Measurements from ENCODE around the gene SYNRG.

Gene SYNRG

GRCh38 chr17:37505333-37505732, 103.9 kb downstream of the SYNRG start:
- no peak for DNase-seq (ENCODE audit: low read depth in 1 of 2, low spot score in 1 of 2)

DNA sequence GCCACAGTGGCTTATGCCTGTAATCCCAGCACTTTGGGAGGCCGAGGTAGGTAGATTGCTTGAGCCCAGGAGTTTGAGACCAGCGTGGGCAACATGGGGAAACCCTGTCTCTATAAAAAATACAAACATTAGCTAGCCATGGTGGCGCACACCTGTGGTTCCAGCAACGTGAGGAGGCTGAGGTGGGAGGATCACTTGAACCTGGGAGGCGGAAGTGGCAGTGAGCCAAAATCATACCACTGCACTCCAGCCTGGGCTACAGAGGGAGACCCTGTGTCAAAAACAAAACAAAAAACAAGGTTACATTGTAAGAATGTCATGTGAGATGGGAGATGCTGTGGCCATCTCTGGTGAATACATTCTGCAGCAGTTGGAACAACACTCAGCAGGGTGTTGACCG, 106.1 kb downstream of the SYNRG start:
- DNase-seq (ENCODE audit: low read depth in 1 of 2, low spot score in 1 of 2) = no peak

GRCh38 chr17:37502009-37502936, 106.9 kb downstream of the SYNRG start:
- no peak for DNase-seq (ENCODE audit: low read depth in 1 of 2, low spot score in 1 of 2)

DNA sequence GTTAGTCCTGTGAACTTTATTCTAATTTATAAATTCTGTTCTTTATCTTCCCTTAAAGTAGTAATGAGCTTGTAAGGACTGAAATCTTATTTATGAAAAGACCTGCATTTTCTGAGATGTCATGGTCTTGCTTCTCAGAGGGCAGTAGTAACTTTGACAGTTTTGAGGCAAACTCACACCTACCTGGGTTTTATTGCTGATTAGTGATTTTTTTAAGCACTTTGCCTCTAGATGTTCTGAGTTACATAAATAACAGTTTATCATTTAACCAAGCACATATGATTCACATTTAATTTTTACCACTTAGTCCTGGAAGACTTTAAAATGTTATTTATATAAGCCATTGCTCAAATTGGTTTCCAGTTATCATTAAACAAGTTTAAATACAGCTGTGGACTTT, 108.8 kb downstream of the SYNRG start:
- no peak for DNase-seq (ENCODE audit: low read depth in 1 of 2, low spot score in 1 of 2)

GRCh38 chr17:37494971-37495370, 114.2 kb downstream of the SYNRG start:
- no peak for DNase-seq (ENCODE audit: low read depth in 1 of 2, low spot score in 1 of 2)

- DNase-seq (ENCODE audit: low read depth in 1 of 2, low spot score in 1 of 2) = no peak
Observed at GRCh38 chr17:37494401-37494831, 114.8 kb downstream of the SYNRG start.

DNA sequence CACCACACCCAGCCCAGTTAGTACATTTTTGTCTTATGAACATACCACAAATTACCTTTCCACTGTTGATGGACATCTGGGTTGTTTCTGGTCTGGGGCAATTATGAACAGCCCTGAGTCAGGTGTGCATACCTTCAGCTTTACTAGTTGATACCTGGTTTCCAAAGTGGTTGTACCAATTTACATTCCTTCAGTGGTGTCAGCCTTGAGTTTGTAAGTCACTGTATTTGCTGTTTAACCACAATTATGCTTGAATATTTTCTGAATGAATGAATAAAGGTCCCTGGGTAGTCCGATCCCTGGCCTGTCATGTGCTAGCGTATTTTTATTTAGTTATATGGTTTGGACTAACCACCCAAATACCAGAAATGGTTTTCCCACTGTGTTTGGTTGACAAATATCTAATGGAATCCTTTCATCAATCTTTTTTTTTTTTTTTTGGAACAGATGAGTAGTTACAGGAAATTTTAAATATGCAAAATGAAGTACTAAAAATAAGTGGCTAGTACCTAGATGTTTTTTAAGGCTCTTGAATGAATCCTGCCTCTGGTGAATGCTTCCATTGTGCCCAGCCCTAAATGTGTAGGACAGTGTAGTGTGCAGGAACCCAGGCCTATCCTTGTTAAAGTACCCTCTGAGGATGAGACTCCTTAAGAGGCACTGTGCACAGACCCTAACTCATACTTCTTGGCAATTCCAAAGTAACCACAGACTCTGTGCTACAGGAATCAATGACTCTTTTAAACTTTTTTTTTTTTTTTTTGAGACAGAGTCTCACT, 115.8 kb downstream of the SYNRG start:
- DNase-seq (ENCODE audit: low read depth in 1 of 2, low spot score in 1 of 2) = no peak

- DNase-seq (ENCODE audit: low read depth in 1 of 2, low spot score in 1 of 2) = no peak
Observed at GRCh38 chr17:37492167-37492566, 117.1 kb downstream of the SYNRG start.

- no peak for DNase-seq (ENCODE audit: low read depth in 1 of 2, low spot score in 1 of 2)
Observed at GRCh38 chr17:37490638-37491614, 118.3 kb downstream of the SYNRG start.

GRCh38 chr17:37490022-37490587, 119.1 kb downstream of the SYNRG start:
- peak; percentile 49 to 63 for DNase-seq (ENCODE audit: low read depth in 1 of 2, low spot score in 1 of 2)

GRCh38 chr17:37489197-37490001, 119.8 kb downstream of the SYNRG start, which contains the start of gene DUSP14:
Gene DUSP14 (plus strand): TSS chr17:37489891. CDS start chr17:37512273, 22,382 bp downstream.
- DNase-seq (ENCODE audit: low read depth in 1 of 2, low spot score in 1 of 2) = peak; percentile 66 to 76

DNA sequence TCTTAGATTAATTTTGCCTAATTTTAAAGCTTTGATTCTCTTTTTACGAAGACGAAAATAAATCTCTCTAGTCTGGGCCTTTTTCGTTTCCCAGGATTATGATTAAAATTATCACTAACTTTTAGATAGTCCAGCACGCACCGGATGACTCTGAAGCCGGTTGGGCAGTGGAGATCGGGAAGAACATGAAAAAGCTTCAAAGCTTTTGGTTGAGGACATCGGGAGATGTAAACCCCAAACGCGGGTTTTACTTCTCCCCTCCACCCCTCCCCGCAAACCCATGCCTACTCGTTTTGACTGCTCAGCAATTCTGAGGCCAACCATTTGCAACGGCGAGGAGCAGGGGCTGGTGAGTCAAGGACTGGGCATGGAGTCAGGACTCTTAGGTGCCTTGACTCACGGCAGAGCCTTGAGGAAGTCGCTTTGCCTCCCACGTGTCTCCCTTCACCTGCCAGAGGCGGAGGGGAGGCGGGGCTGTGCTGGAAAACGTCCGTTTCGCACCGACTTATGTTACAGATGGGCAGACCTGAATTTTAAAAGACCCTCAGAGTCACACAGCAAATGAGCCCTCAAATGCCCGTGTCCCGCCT, 120.5 kb downstream of the SYNRG start:
- peak; percentile 21 to 35 for DNase-seq (ENCODE audit: low read depth in 1 of 2, low spot score in 1 of 2)

GRCh38 chr17:37488009-37488604, 121.1 kb downstream of the SYNRG start:
- DNase-seq (ENCODE audit: low read depth in 1 of 2, low spot score in 1 of 2) = no peak

- DNase-seq (ENCODE audit: low read depth in 1 of 2, low spot score in 1 of 2) = no peak
Observed at GRCh38 chr17:37485938-37486570, 123.2 kb downstream of the SYNRG start.

DNA sequence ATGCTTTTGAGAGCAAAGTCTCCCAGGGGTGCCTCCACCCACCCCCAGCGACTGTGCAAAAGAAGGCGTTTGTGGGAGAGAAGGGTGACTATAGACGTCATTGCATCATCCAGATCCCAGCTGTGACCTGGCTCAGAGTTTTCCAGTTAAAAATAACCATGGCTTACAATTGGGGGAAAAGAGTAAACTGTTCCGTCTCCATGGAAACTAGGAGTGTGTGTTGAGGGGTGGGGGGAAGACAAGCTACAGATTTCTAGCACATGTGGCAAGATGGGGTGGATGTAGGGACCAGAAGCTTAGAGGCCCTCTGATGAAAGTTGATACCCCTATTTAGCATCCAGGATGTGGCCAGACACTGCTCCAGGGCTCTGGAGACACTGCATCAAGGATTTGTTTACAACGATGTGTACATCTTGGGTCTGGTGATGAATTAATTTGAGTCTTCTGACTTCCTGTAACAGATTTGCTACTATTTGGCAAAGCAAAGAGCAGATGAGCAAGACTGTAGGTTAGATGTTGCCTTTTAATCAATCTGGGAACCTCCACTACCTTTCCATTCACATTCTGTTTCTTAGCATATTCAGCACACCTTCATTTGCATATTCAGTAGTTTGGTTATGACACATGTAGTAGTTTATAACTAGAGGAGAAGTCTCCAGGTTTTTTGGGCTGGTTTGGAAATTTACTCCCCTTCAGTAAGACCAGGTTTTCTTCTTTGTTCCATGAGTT, 125.7 kb downstream of the SYNRG start:
- DNase-seq (ENCODE audit: low read depth in 1 of 2, low spot score in 1 of 2) = no peak

- no peak for DNase-seq (ENCODE audit: low read depth in 1 of 2, low spot score in 1 of 2)
Observed at GRCh38 chr17:37481001-37481665, 128.1 kb downstream of the SYNRG start.

- no peak for DNase-seq (ENCODE audit: low read depth in 1 of 2, low spot score in 1 of 2)
Observed at GRCh38 chr17:37480427-37480826, 128.8 kb downstream of the SYNRG start.
